OCI-LY3 (cell line): ENCODE results near the gene HNRNPA1.

Experiments used
- H2AFZ ChIP-seq: fragments of 200-600, 300-600 bp; shearing (Covaris generic); 2 replicates; pipeline ENCODE4 v1.6.0; 2014; ENCODE audit warnings: antibody characterized with exemption, low read depth, low read length
- H3K27ac ChIP-seq: fragments of 200-600, 300-600 bp; sonication (generic); 2 replicates; pipeline ENCODE4 v1.5.1; 2014; ENCODE audit warnings: mild to moderate bottlenecking, low read length, moderate library complexity, mixed read lengths
- H3K27me3 ChIP-seq: fragments of 200-600, 300-600 bp; sonication (generic); 2 replicates; pipeline ENCODE4 v1.6.1; 2014; ENCODE audit warnings: low read depth, low read length, mixed read lengths
- H3K36me3 ChIP-seq: fragments of 200-600, 300-600 bp; sonication (generic); replicated peaks from 2 replicates; pipeline ENCODE3; 2014; ENCODE audit warnings: low read depth, low read length, mixed read lengths
- H3K4me1 ChIP-seq: fragments of 300-600, 200-600 bp; sonication (generic); 2 replicates; pipeline ENCODE4 v1.6.1; 2014; ENCODE audit warnings: low read length, mixed read lengths
- H3K4me2 ChIP-seq: fragments of 200-600, 300-600 bp; sonication (generic); 2 replicates; pipeline ENCODE4 v1.6.1; 2014; ENCODE audit warnings: low read length, mixed read lengths
- H3K4me3 ChIP-seq: fragments of 300-600, 200-600 bp; sonication (generic); 2 replicates; pipeline ENCODE4 v1.5.1; 2014; ENCODE audit warnings: antibody characterized with exemption, mild to moderate bottlenecking, low read length, moderate library complexity
- H3K79me2 ChIP-seq: fragments of 300-600, 200-600 bp; shearing (Covaris generic); 2 replicates; pipeline ENCODE4 v1.6.1; 2014; ENCODE audit warnings: mild to moderate bottlenecking, low read length, mixed read lengths
- H3K9ac ChIP-seq: fragments of 300-600, 200-600 bp; shearing (Covaris generic); 2 replicates; pipeline ENCODE4 v1.6.0; 2014; ENCODE audit warnings: mild to moderate bottlenecking, low read length, moderate library complexity
- H3K9me3 ChIP-seq: fragments of 200-600, 300-600 bp; shearing (Covaris generic); 2 replicates; pipeline ENCODE4 v1.6.1; 2014; ENCODE audit warnings: low read length, mixed read lengths; ENCODE audit not compliant: insufficient read depth
- H4K20me1 ChIP-seq: fragments of 200-600, 300-600 bp; sonication (generic); 2 replicates; pipeline ENCODE4 v1.6.1; 2016; ENCODE audit warnings: low read length, mixed read lengths; ENCODE audit not compliant: insufficient read depth
- CTCF ChIP-seq: fragments of 200-600, 300-600 bp; sonication (generic); IDR thresholded peaks from 2 replicates; pipeline ENCODE4 v1.5.1; 2014; ENCODE audit warnings: antibody characterized with exemption, low read length, low read depth
- EZH2phosphoT487 ChIP-seq: fragments of 200-600 bp; shearing (Covaris generic); IDR thresholded peaks from 2 replicates; pipeline ENCODE4 v1.6.1; 2018; ENCODE audit warnings: antibody characterized with exemption, mixed run types, low read depth

The HNRNPA1 gene

GRCh38 chr12:54239620-54240019, 40.9 kb upstream of the HNRNPA1 start:
- H3K4me1 ChIP-seq: peaks cover 16% of the 10 kb centered on the region
- H3K79me2 ChIP-seq: no peaks in the 10 kb centered on the region
- H3K36me3 ChIP-seq: peaks cover 48% of the 10 kb centered on the region
- TF ChIP-seq CTCF: no peak
- no peak for TF ChIP-seq EZH2phosphoT487
- no peaks in the 10 kb centered on the region for H3K27me3 ChIP-seq
- no peak overlapping the region for H3K9ac ChIP-seq
- H3K9me3 ChIP-seq: no peaks in the 10 kb centered on the region
- H3K27ac ChIP-seq: no peak overlapping the region
- no peak overlapping the region for H3K4me2 ChIP-seq
- H3K4me3 ChIP-seq: no peak overlapping the region
- peaks cover 8% of the 10 kb centered on the region; the same call in 1 of the 2 replicates for H4K20me1 ChIP-seq
- H2AFZ ChIP-seq: no peak overlapping the region

GRCh38 chr12:54240129-54240528, 40.4 kb upstream of the HNRNPA1 start:
- Histone ChIP-seq H3K27ac (no peak overlapping the region), H3K9ac (no peak overlapping the region), H3K9me3 (no peaks in the 10 kb centered on the region), H4K20me1 (peaks cover 8% of the 10 kb centered on the region; the same call in 1 of the 2 replicates), H3K27me3 (no peaks in the 10 kb centered on the region), H3K79me2 (no peaks in the 10 kb centered on the region), H3K36me3 (peaks cover 49% of the 10 kb centered on the region), H3K4me2 (no peak overlapping the region), H2AFZ (no peak overlapping the region), H3K4me1 (peaks cover 16% of the 10 kb centered on the region), H3K4me3 (no peak overlapping the region)
- TF ChIP-seq CTCF: no peak
- no peak for TF ChIP-seq EZH2phosphoT487

- no peaks in the 10 kb centered on the region for H3K79me2 ChIP-seq
- H3K36me3 ChIP-seq: peaks cover 49% of the 10 kb centered on the region
- H3K4me1 ChIP-seq: peaks cover 16% of the 10 kb centered on the region
- H3K27me3 ChIP-seq: no peaks in the 10 kb centered on the region
- H3K4me3 ChIP-seq: no peak overlapping the region
- H3K4me2 ChIP-seq: peak overlapping the region; percentile 20; the same call in 1 of the 2 replicates
- no peaks in the 10 kb centered on the region for H3K9me3 ChIP-seq
- peaks cover 8% of the 10 kb centered on the region; the same call in 1 of the 2 replicates for H4K20me1 ChIP-seq
- H3K9ac ChIP-seq: no peak overlapping the region
- H3K27ac ChIP-seq: peak overlapping the region; percentile 54
- no peak overlapping the region for H2AFZ ChIP-seq
- no peak for TF ChIP-seq CTCF
- no peak for TF ChIP-seq EZH2phosphoT487
Measured at GRCh38 chr12:54240971-54241588, 39.4 kb upstream of the HNRNPA1 start.

GRCh38 chr12:54246011-54246641, 34.4 kb upstream of the HNRNPA1 start:
- Histone ChIP-seq H3K4me1 (peaks cover 11% of the 10 kb centered on the region), H3K36me3 (peaks cover 38% of the 10 kb centered on the region), H2AFZ (no peak overlapping the region), H3K9ac (no peak overlapping the region), H3K27ac (no peak overlapping the region), H3K79me2 (no peaks in the 10 kb centered on the region; the same call in 1 of the 2 replicates), H4K20me1 (peaks cover 7% of the 10 kb centered on the region; the same call in 1 of the 2 replicates), H3K9me3 (no peaks in the 10 kb centered on the region), H3K27me3 (no peaks in the 10 kb centered on the region), H3K4me3 (no peak overlapping the region), H3K4me2 (no peak overlapping the region)
- no peak for TF ChIP-seq CTCF
- no peak for TF ChIP-seq EZH2phosphoT487
